Neural progenitor cell (in vitro differentiated cells): ENCODE measurements around the gene ZCCHC7. TPM values are rescaled to one million over a fixed set of nuclear protein-coding genes. Genes with fewer than 3 reads are reported as not detected.
"Not testable (repeated sequence)": the region's sequence is repeated elsewhere in the genome, so short reads cannot be mapped to it uniquely, and the experiment has no call there.

Experiments used
- DNase-seq: peaks from one replicate; pipeline ENCODE4 v3.0.0-alpha.2; 2016; ENCODE audit warnings: low spot score
- H2AFZ ChIP-seq: fragments of 200-600 bp; sonication (generic); replicated peaks from 2 replicates; pipeline ENCODE4 v1.6.1; 2016; ENCODE audit warnings: antibody characterized with exemption
- H3F3A ChIP-seq: fragments of 200-600 bp; sonication (generic); 2 replicates; pipeline ENCODE4 v1.6.1; 2016; ENCODE audit warnings: antibody characterized with exemption, low read depth
- H3K27ac ChIP-seq: fragments of 200-600 bp; sonication (generic); 2 replicates; pipeline ENCODE4 v1.5.1; 2016; ENCODE audit warnings: mild to moderate bottlenecking
- H3K27me3 ChIP-seq: fragments of 200-600 bp; sonication (generic); 2 replicates; pipeline ENCODE4 v1.6.1; 2016; ENCODE audit warnings: mild to moderate bottlenecking, moderate library complexity
- H3K36me3 ChIP-seq: fragments of 200-600 bp; sonication (generic); 2 replicates; pipeline ENCODE4 v1.5.1; 2016
- H3K4me1 ChIP-seq: fragments of 200-600 bp; sonication (generic); 2 replicates; pipeline ENCODE4 v1.6.1; 2016; ENCODE audit warnings: mixed run types
- H3K4me2 ChIP-seq: fragments of 200-600 bp; sonication (generic); 2 replicates; pipeline ENCODE4 v1.6.1; 2016
- H3K4me3 ChIP-seq: fragments of 200-600 bp; sonication (generic); 2 replicates; pipeline ENCODE4 v1.5.1; 2016
- H3K79me2 ChIP-seq: fragments of 200-600 bp; sonication (generic); 2 replicates; pipeline ENCODE4 v1.6.1; 2016; ENCODE audit warnings: low read depth
- H3K9ac ChIP-seq: fragments of 200-600 bp; sonication (generic); 2 replicates; pipeline ENCODE4 v1.6.1; 2016
- H3K9me3 ChIP-seq: fragments of 200-600 bp; sonication (generic); 2 replicates; pipeline ENCODE4 v1.5.1; 2016; ENCODE audit warnings: low read depth
- H4K20me1 ChIP-seq: fragments of 200-600 bp; sonication (generic); 2 replicates; pipeline ENCODE4 v1.6.1; 2016; ENCODE audit warnings: low read depth
- H3K27ac Mint-ChIP-seq: 3 replicates; pipeline ENCODE4 v1.8.0; 2021; ENCODE audit warnings: mixed read lengths
- H3K27me3 Mint-ChIP-seq: 2 replicates; pipeline ENCODE4 v1.8.0; 2022; ENCODE audit warnings: low read depth, mild to moderate bottlenecking, inconsistent platforms, moderate library complexity, mixed read lengths; ENCODE audit not compliant: insufficient read depth
- H3K36me3 Mint-ChIP-seq: 3 replicates; pipeline ENCODE4 v1.8.0; 2021; ENCODE audit warnings: mixed read lengths
- H3K4me1 Mint-ChIP-seq: 3 replicates; pipeline ENCODE4 v1.8.0; 2021; ENCODE audit warnings: mixed read lengths
- H3K4me3 Mint-ChIP-seq: 3 replicates; pipeline ENCODE4 v1.8.0; 2021; ENCODE audit warnings: mild to moderate bottlenecking, moderate library complexity, mixed read lengths
- H3K9me3 Mint-ChIP-seq: 3 replicates; pipeline ENCODE4 v1.8.0; 2020; ENCODE audit warnings: mixed read lengths
- CTCF ChIP-seq: fragments of 200-600 bp; sonication (generic); IDR thresholded peaks from 2 replicates; pipeline ENCODE4 v1.5.1; 2017; ENCODE audit warnings: antibody characterized with exemption, mild to moderate bottlenecking
- EZH2 ChIP-seq: fragments of 200-600 bp; sonication (generic); IDR thresholded peaks from 2 replicates; pipeline ENCODE4 v1.6.1; 2017; ENCODE audit warnings: antibody characterized with exemption, mild to moderate bottlenecking, moderate library complexity
- EZH2phosphoT487 ChIP-seq: fragments of 200-600 bp; sonication (generic); IDR thresholded peaks from 2 replicates; pipeline ENCODE4 v1.6.1; 2017; ENCODE audit warnings: antibody characterized with exemption
- total RNA-seq: library from RNA; depleted of rRNA; stranded (reverse); fragments of >200 nt; gene quantifications from 2 replicates; pipeline ENCODE4 v1.2.3, GENCODE V29; 2015; ENCODE audit warnings: low replicate concordance

Gene ZCCHC7
- total RNA-seq, 1 donor from 2014 or later: 27.6 TPM

DNA sequence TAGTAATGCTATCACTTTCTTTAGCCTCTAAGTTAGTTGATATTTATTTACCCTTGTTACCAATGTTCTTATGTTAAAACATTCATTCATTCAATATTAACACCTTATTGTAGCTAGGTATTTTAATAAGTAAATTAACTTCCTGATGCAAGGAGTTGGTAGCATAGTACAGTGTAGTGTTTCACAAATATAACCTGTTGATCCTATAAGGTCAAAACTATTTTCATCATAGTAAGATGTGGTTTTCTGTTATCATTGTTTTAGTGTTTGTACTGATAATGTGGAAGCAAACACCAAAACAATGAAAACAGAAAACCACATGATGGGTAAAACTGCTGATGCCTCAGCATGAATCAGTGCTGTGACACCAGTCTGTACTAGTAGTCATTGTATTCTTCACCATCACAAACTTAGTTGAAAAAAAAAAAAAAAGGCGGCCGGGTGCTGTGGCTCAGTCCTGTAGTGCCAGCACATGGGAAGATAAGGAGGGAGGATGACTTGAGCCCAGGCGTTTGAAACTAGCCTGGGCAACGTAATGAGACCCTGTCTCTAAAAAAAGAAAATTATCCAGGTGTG lies 36.5 kb downstream of the ZCCHC7 start:
- no peak overlapping the region for H3K4me3 Mint-ChIP-seq
- no peak for TF ChIP-seq EZH2
- no peak for TF ChIP-seq EZH2phosphoT487
- TF ChIP-seq CTCF: no peak
- Histone ChIP-seq H3K27me3 (no peaks in the 10 kb centered on the region), H3K4me2 (no peak overlapping the region), H3F3A (peaks cover 3% of the 10 kb centered on the region), H3K27ac (no peak overlapping the region), H3K36me3 (no peaks in the 10 kb centered on the region), H3K4me3 (no peak overlapping the region), H3K9ac (no peak overlapping the region), H3K4me1 (peaks cover 5% of the 10 kb centered on the region), H4K20me1 (no peaks in the 10 kb centered on the region), H3K9me3 (no peaks in the 10 kb centered on the region), H3K79me2 (peaks cover 26% of the 10 kb centered on the region), H2AFZ (no peak overlapping the region)
- no peaks in the 10 kb centered on the region for H3K27me3 Mint-ChIP-seq
- peaks cover 43% of the 10 kb centered on the region for H3K36me3 Mint-ChIP-seq
- peaks cover 3% of the 10 kb centered on the region for H3K4me1 Mint-ChIP-seq
- peaks cover 4% of the 10 kb centered on the region for H3K9me3 Mint-ChIP-seq
- no peak for DNase-seq
- H3K27ac Mint-ChIP-seq: no peak overlapping the region

DNA sequence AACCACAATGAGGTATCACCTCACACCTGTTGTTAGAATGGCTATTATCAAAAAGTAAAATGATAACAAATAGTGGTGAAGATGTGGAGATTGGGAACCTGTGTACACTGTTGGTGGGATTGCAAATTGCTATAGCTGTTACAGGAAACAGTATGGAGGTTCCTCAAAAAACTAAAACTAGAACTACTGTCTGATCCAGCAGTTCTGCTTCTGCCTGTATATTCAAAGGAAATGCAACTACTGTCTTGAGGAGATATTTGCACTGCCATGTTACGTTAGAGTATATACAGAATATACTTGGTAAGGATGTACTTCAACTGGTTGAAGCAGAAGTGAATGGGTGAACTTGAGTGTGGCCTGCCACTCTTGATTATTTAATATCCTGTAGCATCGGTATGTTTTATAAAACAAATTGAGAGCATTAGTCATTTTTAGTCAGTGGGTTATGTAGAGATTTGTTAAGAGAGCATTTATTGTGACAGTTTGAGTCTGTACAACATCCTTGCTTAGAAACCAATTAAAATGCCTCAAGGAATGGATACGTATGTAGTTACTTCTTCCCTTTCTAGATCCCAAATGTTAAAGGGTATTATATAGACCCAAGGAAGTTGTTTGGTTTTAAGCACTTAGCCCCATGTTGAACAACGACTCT lies 37.5 kb downstream of the ZCCHC7 start:
- no peak overlapping the region for H3K27ac ChIP-seq
- H3K4me3 ChIP-seq: no peak overlapping the region
- DNase-seq: no peak
- H3K27me3 ChIP-seq: no peaks in the 10 kb centered on the region
- H3K79me2 ChIP-seq: peaks cover 24% of the 10 kb centered on the region
- no peaks in the 10 kb centered on the region for H3K9me3 ChIP-seq
- H3K36me3 Mint-ChIP-seq: peaks cover 42% of the 10 kb centered on the region
- H3K36me3 ChIP-seq: no peaks in the 10 kb centered on the region
- no peak overlapping the region for H3K9ac ChIP-seq
- H2AFZ ChIP-seq: no peak overlapping the region
- H3K4me1 ChIP-seq: peaks cover 5% of the 10 kb centered on the region
- peaks cover 4% of the 10 kb centered on the region for H3K9me3 Mint-ChIP-seq
- no peak overlapping the region for H3K4me3 Mint-ChIP-seq
- no peak overlapping the region for H3K4me2 ChIP-seq
- no peak overlapping the region for H3K27ac Mint-ChIP-seq
- peaks cover 3% of the 10 kb centered on the region for H3F3A ChIP-seq
- H3K27me3 Mint-ChIP-seq: no peaks in the 10 kb centered on the region
- TF ChIP-seq CTCF (no peak), EZH2phosphoT487 (no peak)
- peaks cover 2% of the 10 kb centered on the region for H3K4me1 Mint-ChIP-seq
- H4K20me1 ChIP-seq: no peaks in the 10 kb centered on the region

DNA sequence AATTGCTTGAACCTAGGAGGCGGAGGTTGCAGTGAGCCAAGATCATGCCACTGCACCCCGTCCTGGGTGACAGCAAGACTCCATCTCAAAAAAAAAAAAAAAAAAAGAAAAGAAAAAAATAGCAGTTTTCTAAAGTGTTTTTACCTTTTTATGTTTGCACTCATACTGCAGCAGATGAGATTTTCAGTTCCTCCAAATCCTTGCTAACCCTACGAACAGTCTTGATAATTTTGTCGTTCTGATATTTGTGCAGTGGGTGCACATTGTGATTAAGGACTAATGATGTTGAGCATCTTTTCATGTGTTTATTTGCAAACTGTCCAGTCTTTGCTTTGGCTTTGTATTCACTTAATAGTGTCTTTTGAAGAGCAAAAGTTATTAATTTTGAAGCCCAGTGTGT lies 42.9 kb downstream of the ZCCHC7 start:
- no peaks in the 10 kb centered on the region for H3K27me3 Mint-ChIP-seq
- Histone ChIP-seq H3K4me1 (no peaks in the 10 kb centered on the region), H4K20me1 (no peaks in the 10 kb centered on the region), H2AFZ (no peak overlapping the region), H3K27ac (no peak overlapping the region), H3K4me2 (no peak overlapping the region), H3K9me3 (no peaks in the 10 kb centered on the region), H3K4me3 (no peak overlapping the region), H3K27me3 (no peaks in the 10 kb centered on the region), H3K9ac (no peak overlapping the region), H3F3A (peaks cover 7% of the 10 kb centered on the region), H3K36me3 (no peaks in the 10 kb centered on the region), H3K79me2 (no peaks in the 10 kb centered on the region)
- no peak for TF ChIP-seq EZH2
- TF ChIP-seq CTCF: no peak
- TF ChIP-seq EZH2phosphoT487: no peak
- no peak for DNase-seq
- no peak overlapping the region for H3K4me3 Mint-ChIP-seq
- H3K9me3 Mint-ChIP-seq: peaks cover 3% of the 10 kb centered on the region
- H3K4me1 Mint-ChIP-seq: no peaks in the 10 kb centered on the region
- H3K36me3 Mint-ChIP-seq: peaks cover 46% of the 10 kb centered on the region
- no peak overlapping the region for H3K27ac Mint-ChIP-seq

GRCh38 chr9:37164335-37164734 lies 44.0 kb downstream of the ZCCHC7 start:
- not testable (repeated sequence) for H3K4me3 ChIP-seq, H2AFZ ChIP-seq, DNase-seq, H3K4me2 ChIP-seq, H3K79me2 ChIP-seq, H3K27me3 ChIP-seq, H4K20me1 ChIP-seq, H3K4me3 Mint-ChIP-seq, H3K4me1 Mint-ChIP-seq, H3K9ac ChIP-seq, H3F3A ChIP-seq, H3K27ac Mint-ChIP-seq, H3K27ac ChIP-seq, H3K9me3 Mint-ChIP-seq, H3K27me3 Mint-ChIP-seq, H3K9me3 ChIP-seq, H3K4me1 ChIP-seq, H3K36me3 ChIP-seq
- peaks cover 50% of the 10 kb centered on the region for H3K36me3 Mint-ChIP-seq
